ENCODE measurements around the gene TTLL9. TPM values are rescaled to one million over a fixed set of nuclear protein-coding genes. Genes with fewer than 3 reads are reported as not detected.

TTLL9 gene
- total RNA-seq, 1 donor from 2014 or later: 0.37 TPM

DNA sequence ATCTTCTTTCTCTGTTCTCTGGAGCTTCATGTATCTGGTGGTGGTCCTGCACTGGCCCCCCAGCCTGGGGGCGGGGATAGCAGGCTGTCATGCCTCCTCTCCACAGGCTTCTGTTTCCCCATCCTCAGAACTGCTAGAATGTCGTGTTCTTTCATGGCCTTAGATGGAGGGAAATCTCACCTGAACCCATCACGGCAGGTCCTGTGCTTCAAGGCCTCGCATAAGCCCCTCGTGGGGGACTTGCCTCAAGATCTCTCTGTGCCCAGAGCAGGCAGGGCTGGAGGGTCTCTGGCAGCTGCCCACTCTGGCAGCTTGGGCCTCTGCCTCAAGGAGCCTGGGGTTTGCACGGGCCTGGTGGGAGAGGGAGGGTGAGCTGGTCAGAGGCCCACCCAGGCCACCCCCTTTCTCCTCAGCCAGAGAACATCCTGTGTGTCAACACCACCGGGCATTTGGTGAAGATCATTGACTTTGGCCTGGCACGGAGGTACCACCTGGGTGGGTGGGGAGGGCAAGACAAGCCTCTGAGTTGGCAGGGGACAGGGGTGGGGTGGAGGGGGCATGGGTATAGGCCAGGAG, 39.9 kb upstream of the TTLL9 start:
- H3K36me3 Mint-ChIP-seq (ENCODE audit: low read depth): no peaks in the 10 kb centered on the region
- no peak overlapping the region for H3K27ac Mint-ChIP-seq (ENCODE audit: unreplicated experiment)
- peaks cover 2% of the 10 kb centered on the region for H3K27me3 Mint-ChIP-seq (ENCODE audit: low read depth)
- TF ChIP-seq, protein P1, sequence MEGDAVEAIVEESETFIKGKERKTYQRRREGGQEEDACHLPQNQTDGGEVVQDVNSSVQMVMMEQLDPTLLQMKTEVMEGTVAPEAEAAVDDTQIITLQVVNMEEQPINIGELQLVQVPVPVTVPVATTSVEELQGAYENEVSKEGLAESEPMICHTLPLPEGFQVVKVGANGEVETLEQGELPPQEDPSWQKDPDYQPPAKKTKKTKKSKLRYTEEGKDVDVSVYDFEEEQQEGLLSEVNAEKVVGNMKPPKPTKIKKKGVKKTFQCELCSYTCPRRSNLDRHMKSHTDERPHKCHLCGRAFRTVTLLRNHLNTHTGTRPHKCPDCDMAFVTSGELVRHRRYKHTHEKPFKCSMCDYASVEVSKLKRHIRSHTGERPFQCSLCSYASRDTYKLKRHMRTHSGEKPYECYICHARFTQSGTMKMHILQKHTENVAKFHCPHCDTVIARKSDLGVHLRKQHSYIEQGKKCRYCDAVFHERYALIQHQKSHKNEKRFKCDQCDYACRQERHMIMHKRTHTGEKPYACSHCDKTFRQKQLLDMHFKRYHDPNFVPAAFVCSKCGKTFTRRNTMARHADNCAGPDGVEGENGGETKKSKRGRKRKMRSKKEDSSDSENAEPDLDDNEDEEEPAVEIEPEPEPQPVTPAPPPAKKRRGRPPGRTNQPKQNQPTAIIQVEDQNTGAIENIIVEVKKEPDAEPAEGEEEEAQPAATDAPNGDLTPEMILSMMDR (IDR thresholded peaks at IDR 0.05): no peak
- DNase-seq (ENCODE audit: low spot score): no peak
- no peaks in the 10 kb centered on the region for H3K9me3 Mint-ChIP-seq (ENCODE audit: low read depth)
- no peak overlapping the region for H3K4me3 Mint-ChIP-seq (ENCODE audit: unreplicated experiment)
- H3K4me1 Mint-ChIP-seq (ENCODE audit: low read depth): peaks cover 18% of the 10 kb centered on the region

DNA sequence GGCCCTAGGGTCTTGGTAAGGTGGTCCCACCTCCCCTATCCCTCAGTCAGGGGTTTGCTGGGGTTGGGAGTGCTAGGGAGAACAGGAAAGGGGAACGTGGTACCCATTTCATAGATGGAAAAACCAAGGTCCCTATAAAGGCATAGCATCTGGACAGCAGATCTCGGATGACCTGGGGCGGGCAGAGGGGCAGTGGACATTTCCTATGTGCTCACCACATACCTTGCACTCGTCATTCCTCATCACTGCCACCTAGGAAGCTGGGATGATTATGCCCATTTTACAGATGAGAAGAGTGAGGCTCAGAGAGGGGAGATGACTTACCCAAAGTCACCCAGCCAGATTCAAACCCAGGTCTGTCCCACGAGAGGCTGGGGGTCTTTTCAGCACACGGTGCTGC, 39.2 kb upstream of the TTLL9 start:
- Mint-ChIP-seq H3K36me3 (ENCODE audit: low read depth) (no peaks in the 10 kb centered on the region), H3K27me3 (ENCODE audit: low read depth) (peaks cover 2% of the 10 kb centered on the region), H3K4me3 (ENCODE audit: unreplicated experiment) (no peak overlapping the region), H3K9me3 (ENCODE audit: low read depth) (no peaks in the 10 kb centered on the region), H3K27ac (ENCODE audit: unreplicated experiment) (no peak overlapping the region), H3K4me1 (ENCODE audit: low read depth) (peaks cover 18% of the 10 kb centered on the region)
- DNase-seq (ENCODE audit: low spot score): no peak
- TF ChIP-seq, protein P1 (IDR thresholded peaks at IDR 0.05): no peak

DNA sequence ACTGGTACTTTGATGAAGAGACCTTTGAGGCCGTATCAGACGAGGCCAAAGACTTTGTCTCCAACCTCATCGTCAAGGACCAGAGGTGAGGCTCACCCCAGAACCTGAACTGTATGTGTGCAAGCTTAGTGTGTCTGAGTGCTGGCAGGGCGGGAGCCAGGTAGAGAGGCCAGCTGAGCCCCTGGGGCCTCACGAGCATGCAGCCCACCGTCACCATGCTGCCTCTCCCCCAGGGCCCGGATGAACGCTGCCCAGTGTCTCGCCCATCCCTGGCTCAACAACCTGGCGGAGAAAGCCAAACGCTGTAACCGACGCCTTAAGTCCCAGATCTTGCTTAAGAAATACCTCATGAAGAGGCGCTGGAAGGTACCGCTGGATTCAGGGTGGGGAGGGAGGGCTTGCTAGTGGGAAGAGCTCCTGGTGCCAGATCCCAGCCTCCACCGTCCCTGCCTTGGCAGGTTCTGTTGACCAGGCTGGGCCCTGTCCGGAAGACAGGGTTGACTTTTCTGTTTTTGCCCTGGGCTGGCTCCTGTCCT, 38.6 kb upstream of the TTLL9 start:
- Mint-ChIP-seq H3K4me3 (ENCODE audit: unreplicated experiment) (no peak overlapping the region), H3K36me3 (ENCODE audit: low read depth) (no peaks in the 10 kb centered on the region), H3K27me3 (ENCODE audit: low read depth) (peaks cover 2% of the 10 kb centered on the region), H3K4me1 (ENCODE audit: low read depth) (peaks cover 18% of the 10 kb centered on the region), H3K27ac (ENCODE audit: unreplicated experiment) (no peak overlapping the region), H3K9me3 (ENCODE audit: low read depth) (no peaks in the 10 kb centered on the region)
- TF ChIP-seq, protein P1 (IDR thresholded peaks at IDR 0.05): no peak
- no peak for DNase-seq (ENCODE audit: low spot score)

DNA sequence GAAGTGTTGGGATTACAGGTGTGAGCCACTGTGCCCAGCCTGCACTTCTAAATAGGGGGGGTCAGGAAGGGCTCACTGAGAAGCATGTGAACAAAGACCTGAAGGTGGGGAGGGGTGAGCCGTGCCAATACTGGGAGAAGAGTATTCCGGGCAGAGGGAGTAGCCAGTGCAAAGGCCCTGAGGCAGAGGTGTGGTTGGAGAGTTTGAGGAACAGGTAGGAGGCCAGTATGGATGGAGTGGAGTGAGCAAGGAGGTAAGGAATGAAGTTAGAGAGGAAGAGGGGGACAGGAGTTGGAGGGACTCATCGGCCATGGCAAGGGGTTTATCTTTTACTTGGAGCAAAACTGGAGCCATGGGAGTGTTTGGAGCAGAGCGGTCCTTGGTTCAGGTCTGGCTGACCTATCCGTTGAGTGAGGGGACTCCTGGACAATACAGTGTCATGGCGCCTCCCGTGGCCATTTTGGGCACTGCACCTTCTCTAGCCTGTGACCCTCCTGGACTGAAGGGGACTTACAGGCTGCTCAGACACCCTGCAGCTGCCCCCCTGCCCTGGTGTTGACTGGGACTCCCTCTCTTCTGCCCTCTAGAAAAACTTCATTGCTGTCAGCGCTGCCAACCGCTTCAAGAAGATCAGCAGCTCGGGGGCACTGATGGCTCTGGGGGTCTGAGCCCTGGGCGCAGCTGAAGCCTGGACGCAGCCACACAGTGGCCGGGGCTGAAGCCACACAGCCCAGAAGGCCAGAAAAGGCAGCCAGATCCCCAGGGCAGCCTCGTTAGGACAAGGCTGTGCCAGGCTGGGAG, 37.1 kb upstream of the TTLL9 start:
- no peak for DNase-seq (ENCODE audit: low spot score)
- Mint-ChIP-seq H3K4me1 (ENCODE audit: low read depth) (peaks cover 18% of the 10 kb centered on the region), H3K36me3 (ENCODE audit: low read depth) (no peaks in the 10 kb centered on the region), H3K27ac (ENCODE audit: unreplicated experiment) (no peak overlapping the region), H3K27me3 (ENCODE audit: low read depth) (no peaks in the 10 kb centered on the region), H3K4me3 (ENCODE audit: unreplicated experiment) (no peak overlapping the region), H3K9me3 (ENCODE audit: low read depth) (no peaks in the 10 kb centered on the region)
- TF ChIP-seq, protein P1 (IDR thresholded peaks at IDR 0.05): peak; percentile 91

DNA sequence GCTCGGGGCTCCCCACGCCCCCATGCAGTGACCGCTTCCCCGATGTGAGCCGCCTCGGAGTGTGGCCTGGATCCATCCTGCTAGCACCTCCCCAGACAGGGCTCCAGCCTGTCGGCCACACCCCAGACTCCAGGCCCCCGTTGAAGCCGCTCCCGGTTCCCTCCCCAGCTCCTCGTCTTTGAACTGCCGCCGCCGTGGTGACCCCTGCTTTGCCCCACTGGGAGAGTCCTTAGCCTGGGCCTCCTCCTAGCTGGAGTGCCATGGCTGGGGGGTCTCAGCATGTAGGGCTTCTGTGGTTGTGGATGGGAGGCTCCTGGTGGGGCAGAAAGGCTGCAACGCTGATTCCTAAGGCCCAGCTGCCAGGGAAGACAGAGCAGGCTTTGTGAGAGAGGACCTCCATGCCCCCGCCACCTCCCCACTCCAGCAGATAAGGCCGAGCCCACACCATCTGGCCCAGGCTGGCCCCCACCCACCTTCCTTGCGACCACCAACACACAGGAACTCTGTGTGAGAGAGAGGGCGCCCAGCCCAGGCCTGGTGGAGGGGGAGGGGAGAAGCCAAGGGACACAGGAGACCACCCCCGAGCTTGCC, 36.4 kb upstream of the TTLL9 start:
- Mint-ChIP-seq H3K36me3 (ENCODE audit: low read depth) (no peaks in the 10 kb centered on the region), H3K4me3 (ENCODE audit: unreplicated experiment) (no peak overlapping the region), H3K27ac (ENCODE audit: unreplicated experiment) (no peak overlapping the region), H3K9me3 (ENCODE audit: low read depth) (no peaks in the 10 kb centered on the region), H3K27me3 (ENCODE audit: low read depth) (no peaks in the 10 kb centered on the region), H3K4me1 (ENCODE audit: low read depth) (peaks cover 15% of the 10 kb centered on the region)
- DNase-seq (ENCODE audit: low spot score): peak; percentile 90
- TF ChIP-seq, protein P1 (IDR thresholded peaks at IDR 0.05): no peak

Data from chondrocyte (in vitro differentiated cells).